HG02884 (cell line): ENCODE data around the gene USH1G.
"Not testable (repeated sequence)": the region's sequence is repeated elsewhere in the genome, so short reads cannot be mapped to it uniquely, and the experiment has no call there.

Source experiments
- ATAC-seq: cut with Tn5 transposase; IDR thresholded peaks from one replicate; pipeline ENCODE4 v1.9.1; 2021; ENCODE audit warnings: mild to moderate bottlenecking, moderate library complexity; ENCODE audit not compliant: unreplicated experiment

The USH1G gene

DNA sequence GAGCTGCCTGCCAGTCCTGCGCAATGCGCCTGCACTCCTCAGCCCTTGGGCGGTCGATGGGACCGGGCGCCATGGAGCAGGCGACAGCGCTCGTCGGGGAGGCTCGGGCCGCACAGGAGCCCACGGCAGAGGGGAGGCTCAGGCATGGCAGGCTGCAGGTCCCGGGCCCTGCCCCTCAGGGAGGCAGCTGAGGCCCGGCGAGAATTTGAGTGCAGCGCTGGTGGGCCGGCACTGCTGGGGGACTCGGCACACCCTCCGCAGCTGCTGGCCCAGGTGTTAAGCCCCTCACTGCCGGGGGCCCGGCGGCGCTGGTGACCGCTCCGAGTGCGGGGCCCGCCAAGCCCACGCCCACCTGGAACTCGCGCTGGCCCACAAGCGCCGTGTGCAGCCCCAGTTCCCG, 16.0 kb downstream of the USH1G start:
- ATAC-seq = no peak

DNA sequence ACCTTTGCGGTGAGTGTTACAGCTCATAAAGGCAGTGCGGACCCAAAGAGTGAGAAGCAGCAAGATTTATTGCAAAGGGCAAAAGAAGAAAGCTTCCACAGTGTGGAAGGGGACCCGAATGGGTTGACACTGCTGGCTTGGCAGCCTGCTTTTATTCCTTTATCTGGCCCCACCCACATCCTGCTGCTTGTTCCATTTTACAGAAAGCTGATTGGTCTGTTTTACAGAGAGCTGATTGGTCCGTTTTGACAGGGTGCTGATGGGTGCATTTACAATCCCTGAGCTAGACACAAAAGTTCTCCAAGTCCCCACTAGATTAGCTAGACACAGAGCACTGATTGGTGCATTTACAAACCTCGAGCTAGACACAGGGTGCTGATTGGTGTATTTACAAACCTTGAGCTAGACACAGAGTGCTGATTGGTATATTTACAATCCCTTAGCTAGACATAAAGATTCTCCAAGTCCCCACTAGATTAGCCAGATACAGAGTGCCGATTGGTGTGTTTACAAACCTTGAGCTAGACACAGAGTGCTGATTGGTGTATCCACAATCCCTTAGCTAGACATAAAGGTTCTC, 16.8 kb downstream of the USH1G start:
- not testable (repeated sequence) for ATAC-seq

- ATAC-seq = no peak
These were observed 18.2 kb downstream of the USH1G start for GRCh38 chr17:74904687-74905409.

DNA sequence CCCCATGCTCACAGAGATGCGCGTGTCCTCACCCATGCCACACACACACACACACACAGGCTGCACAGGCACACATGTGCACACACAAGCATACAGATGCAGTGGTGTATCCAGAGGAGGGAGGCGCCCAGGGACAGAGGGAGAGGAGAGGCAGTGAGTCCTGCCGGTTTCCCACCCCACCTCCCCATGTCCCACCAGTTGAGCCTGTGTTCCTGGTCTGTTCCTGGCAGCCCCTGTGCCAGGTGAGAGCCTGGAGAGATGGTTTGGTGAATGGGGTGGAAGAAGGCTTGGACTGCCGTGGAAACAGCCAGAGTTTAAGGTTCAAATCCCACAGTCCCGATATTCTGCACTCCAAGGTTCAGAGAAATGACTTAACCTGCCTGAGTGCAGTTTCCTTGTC, 19.4 kb downstream of the USH1G start:
- ATAC-seq = no peak

GRCh38 chr17:74903034-74903433, 20.0 kb downstream of the USH1G start:
- no peak for ATAC-seq

- no peak for ATAC-seq
These were observed 21.5 kb downstream of the USH1G start for GRCh38 chr17:74901353-74902135.

GRCh38 chr17:74900208-74900607, 22.8 kb downstream of the USH1G start:
- no peak for ATAC-seq

DNA sequence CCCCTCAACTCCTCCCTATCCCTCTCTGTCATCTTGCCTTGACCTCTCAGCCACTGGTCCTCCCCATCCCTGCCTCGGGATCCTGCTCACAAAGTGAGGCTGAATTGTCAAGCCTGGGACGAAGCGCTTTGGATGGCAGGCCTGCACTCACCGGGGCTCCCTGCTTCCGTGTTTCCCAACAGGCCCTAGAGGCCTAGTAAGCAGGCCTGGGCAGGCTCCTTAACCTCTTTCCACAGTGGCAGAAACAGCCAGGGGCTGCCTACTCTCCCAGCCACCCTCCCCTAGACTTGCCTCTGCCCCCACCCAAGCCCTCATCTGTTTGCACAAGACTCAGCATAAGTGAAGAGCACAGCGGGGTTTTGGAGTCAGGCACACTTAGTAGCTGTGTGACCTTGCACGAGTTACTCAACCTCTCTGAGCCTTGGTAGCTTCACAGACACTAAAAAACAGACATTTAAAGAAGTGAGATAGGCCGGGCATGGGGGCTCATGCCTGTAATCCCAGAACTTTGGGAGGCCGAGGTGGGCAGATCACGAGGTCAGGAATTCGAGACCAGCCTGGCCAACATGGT, 24.6 kb downstream of the USH1G start:
- no peak for ATAC-seq

- ATAC-seq = no peak
These were observed 29.0 kb downstream of the USH1G start for GRCh38 chr17:74893936-74894671.

DNA sequence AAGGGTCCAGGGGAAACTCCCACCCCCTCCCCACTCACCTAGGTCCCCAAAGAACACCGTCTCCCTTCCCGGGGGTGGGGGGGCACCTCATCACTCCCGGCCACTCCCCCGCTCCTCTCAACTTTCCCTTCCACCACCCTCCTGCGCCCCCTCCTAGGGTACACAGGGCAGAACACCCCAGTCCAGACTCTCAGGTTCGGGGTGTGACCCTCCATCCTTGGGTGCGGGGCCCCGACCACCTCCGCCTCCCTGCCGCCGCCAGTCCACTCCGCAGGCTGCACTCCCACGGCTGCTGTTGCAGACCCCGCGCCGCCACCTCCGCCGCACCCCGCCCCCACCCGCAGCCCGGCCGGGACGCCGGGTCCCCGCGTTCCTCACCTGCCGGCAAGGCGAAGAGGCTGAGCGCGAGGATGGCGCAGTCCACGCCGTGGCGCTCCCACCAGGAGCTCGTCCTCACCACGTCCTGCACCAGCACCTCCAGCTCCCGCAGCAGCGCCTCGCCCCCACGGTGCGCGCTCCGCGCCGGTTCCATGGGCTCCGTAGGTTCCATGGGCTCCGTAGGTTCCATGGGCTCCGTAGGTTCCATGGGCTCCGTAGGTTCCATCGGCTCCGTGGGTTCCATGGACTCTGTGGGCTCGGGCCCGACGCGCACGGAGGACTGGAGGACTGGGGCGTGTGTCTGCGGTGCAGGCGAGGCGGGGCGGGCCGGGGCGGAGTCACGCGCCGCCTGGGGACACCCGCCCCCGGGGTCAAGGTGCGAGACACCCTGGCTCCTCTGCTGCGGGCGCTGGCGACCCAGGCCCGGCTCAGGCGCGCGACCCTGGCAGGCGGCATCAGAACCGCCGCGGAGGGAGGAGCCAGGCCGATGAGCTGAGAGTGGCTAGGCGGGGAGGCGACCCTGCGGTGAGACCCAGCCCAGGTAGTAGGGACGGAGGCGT, 29.8 kb downstream of the USH1G start, which contains the start of gene FADS6:
Gene FADS6, minus strand, starts transcription at position 660 of the 938 bp plus-strand sequence. Its CDS starts 38 bp downstream, at position 622.
- no peak for ATAC-seq

- no peak for ATAC-seq
These were observed 30.8 kb downstream of the USH1G start for GRCh38 chr17:74892013-74892841.

GRCh38 chr17:74890554-74890953, 32.5 kb downstream of the USH1G start:
- no peak for ATAC-seq

GRCh38 chr17:74888469-74888868, 34.6 kb downstream of the USH1G start:
- ATAC-seq = no peak

DNA sequence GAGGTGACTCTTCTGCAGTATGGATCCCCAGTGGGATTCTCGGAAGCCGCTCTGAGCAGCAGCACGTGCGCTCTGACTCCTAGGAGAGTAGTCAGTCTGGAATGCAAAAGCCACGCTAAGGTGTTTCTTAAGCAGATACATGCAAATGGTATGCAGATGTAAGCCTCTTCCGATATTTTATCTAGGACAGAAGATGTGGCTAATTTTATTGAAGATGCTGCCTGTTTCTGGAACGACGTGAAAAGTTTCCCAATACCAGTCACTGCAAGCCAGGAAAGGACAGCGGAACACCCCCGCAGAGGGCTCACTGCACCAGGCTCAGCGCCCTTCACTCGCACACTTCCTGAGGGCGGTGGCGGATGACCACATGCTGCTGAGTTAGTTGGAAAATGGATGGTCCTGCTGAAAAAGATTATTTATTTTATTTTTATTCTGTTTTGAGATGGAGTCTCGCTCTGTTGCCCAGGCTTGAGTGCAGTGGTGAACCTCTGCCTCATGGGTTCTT, 39.8 kb downstream of the USH1G start:
- no peak for ATAC-seq

DNA sequence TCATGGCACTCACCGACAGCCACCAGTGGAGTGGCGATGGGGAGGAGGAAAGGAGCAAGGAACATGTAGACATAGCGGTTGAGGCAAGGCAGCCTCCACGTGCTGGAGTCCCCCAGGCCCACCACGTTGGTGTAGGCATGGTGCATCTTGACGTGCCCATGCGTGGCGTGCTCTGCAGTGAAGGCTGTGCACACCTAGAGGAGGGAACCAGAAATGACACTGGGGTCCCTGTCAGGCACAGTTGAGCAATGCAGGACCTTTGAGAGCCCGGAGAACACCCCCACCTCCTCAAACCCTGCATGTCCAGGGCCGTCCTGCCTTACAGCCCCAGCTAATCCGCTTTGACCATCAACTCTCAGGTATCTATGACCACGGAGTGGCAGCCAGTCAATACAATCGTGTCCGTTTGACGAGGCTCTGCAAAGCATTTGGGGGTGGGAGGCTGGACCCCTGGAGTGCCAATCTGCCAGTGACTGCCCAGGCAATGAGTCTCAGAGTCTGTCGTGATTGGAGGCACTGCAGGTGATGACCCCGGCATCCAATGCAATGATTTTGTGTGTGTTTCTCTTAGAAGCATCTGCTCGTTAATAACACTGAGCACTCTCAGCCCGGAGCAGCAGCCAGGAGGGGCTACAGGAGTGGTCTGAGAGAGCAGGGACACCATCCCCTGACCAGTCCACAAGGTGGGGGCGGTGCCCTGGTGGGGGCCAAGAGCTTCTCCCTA, 40.4 kb downstream of the USH1G start:
- ATAC-seq = no peak

GRCh38 chr17:74881073-74881472, 42.0 kb downstream of the USH1G start:
- no peak for ATAC-seq

- ATAC-seq = no peak
These were observed 43.7 kb downstream of the USH1G start for GRCh38 chr17:74879308-74879707.

GRCh38 chr17:74878658-74879057, 44.4 kb downstream of the USH1G start:
- no peak for ATAC-seq
